Activated CD8-positive, alpha-beta memory T cell treated with anti-CD3 and anti-CD28 coated beads, Interleukin-2, amount 50 U/mL, for 24 hours (primary cell): ENCODE data around the gene USP22.
"Not testable (repeated sequence)": the region's sequence is repeated elsewhere in the genome, so short reads cannot be mapped to it uniquely, and the experiment has no call there.

Experiments used
- DNase-seq: peaks from one replicate; pipeline ENCODE4 v3.0.0-alpha.2; 2020; ENCODE audit errors: extremely low read depth

The USP22 gene

DNA sequence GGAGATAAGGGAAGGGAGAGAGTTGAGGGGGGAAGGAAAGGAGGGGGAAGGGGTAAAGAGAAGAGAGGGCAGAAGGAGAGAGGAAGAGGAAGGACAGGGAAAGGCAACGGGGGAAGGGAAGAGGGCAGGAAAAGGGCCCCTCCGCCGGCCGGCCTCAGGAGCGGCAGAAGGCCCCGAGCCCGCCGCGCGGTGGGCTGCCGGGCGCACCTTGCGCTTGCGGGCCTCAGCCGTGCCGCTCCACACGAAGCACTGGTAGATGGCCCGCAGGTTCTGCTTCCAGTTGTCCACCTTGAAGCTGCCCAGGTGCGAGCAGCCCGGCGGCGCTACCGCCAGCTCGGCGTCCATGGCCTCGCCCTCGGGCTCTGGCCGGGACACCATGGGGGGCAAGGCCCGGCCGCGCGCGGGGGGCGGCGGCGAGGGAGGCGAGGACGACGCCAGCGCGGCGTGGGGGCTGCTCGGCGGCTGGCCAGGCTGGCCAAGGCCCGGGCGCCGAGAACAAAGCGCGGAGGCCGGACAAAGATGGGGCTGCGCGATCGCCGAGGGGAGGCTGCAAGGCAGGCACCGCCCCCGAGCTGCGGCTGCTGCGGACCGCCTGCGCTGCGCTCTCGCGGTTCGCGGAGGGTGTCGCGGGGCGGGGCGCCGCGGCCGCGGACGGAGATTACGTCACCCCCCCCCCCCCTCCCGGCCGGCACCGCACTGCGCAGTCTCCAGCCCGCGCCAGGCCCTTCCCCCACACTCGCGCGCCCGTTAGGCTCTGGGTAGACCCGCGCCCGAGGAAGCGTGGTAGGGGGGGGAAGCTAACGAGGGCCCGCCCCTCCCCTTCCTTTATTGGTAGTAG lies at the start of gene USP22:
TSS of gene USP22 (minus strand) at position 554 of the 838 bp plus-strand sequence. CDS start at position 378, 176 bp downstream.
- no peak for DNase-seq

DNA sequence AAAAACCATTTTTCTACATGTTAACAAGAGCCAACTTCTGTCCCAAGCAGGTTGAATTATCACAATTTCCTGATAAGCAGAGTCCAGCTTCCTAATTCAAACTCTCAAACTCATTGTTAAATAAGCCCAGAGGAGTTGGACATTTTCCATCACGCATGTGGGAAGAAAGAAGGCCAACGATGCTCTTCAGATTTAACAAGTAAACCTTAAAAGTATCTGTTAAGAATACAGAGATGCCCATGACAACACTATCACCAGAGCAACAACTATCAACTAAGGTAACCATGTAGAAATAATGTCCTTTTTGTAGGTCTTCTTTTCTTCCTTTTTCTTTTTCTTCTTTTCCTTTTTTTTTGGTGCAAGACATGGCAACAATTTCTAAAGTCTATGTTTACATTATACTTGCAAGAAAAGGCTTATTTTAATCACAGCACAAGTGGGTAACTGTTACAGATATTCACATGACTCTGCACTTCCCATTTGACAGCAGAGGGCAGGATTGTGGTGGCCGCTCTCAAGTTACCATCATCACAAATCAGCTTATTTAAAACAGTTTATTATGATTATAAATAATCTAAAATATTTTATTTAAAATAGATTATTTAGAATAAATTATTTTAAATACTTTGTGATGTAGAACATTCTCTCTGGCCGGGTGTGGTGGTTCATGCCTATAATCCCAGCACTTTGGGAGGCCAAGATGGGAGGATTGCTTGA lies 48.2 kb upstream of the USP22 start:
- DNase-seq: no peak

DNA sequence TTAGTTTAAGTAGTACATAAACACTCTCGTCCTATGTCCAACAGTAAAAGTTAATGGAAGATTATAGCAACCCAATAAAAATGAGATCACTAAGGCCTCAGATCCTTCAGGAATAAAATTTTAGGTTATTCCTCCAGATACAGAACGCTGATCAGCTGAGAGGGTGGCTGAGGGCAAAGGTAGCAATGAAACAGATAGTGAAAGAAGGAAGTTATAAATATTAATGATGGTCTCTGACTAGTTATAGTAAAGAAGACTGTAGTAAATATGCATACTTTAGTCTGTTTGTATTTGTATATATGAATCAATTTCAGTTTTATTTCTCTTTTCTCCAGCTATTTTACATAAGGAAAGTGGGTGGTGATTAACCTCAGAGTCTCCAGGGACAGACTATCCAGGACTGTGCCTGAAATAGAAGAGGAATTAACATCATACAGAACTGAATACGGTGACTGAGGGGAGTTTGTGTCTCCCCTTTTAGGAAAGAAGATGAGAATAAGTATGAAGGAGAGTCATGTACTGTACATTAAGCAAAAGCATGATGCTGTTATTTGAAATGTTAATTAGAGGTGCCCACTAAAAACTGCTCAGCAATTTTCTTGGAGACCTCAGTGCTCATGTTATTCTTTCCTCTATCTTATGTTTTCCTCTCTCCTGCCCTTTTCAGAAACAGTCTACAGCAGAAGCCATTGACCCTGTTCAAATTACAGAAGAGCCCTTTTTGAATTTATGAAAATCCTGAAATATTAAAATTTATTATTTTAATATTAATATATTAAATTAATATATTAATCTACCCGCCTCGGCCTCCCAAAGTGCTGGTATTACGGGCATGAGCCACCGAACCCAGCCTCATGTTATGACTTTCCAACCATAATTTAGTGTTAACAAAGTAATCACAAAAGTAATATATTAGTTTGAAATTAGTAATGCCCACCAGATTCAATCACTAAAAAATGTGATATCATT lies 47.4 kb upstream of the USP22 start:
- DNase-seq: no peak

DNA sequence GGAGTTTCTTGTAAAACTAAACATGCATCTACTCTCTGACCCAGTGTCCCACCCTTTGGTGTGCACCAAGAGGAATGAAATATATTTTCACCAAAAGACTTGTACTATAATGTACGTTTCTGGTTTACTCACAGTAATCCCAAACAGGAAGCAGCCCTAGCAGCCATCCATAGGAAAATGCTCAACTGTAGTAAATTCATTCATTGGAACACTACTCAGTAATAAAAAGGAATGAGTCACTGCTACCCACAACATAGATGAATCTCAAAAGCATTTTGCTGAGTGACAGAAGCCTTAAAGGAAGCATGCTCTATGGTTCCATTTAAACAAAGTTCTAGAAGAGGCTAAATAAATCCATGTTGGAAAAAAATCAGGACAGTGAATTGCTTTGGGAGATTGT lies 46.3 kb upstream of the USP22 start:
- no peak for DNase-seq

DNA sequence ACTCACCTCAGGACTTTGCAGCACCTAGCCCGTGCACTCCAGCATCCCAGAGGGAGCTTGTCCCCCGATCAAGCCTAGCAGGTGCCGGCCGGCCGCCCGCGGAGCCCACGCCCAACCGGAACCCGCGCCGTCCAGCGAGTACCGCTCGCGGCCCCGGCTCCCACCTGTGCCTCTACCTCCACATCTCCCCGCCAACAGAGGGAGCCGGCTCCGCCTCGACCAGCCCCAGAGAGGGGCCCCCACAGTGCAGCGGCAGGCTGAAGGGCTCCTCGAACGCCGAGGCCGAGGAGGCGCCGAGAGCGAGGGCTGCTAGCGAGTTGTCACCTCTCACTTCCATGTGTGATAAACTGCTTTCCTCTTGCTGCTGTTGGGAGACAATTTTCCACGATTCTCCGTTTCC lies 42.9 kb upstream of the USP22 start:
- DNase-seq: no peak

DNA sequence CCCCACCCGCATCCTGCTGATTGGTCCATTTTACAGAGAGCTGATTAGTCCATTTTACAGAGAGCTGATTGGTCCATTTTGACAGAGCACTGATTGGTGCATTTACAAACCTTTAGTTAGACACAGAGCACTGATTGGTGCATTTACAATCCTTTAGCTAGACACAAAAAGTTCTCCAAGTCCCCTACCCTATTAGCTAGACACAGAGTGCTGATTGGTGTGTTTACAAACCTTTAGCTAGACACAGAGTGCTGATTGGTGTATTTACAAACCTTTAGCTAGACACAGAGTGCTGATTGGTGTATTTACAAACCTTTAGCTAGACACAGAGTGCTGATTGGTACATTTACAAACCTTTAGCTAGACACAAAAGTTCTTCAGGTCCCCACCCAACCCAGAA lies 42.5 kb upstream of the USP22 start:
- not testable (repeated sequence) for DNase-seq

DNA sequence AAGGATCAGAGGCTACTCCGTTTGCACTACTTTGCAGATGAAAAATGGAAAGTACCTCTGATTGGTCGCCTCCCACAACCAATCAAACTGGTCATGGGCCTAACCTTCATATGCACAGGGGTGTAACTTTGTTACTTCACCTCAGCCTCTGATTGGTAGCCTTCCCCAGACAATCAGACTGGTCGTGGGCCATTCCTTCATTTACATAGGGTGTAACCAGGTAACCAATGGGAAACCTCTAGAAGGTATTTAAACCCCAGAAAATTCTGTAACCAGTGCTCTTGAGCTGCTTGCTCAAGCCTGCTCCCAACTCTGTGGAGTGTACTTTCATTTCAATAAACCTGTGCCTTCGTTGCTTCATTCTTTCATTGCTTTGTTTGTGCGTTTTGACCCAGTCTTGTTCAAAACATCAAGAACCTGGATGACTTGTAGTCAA lies 39.2 kb upstream of the USP22 start:
- no peak for DNase-seq

DNA sequence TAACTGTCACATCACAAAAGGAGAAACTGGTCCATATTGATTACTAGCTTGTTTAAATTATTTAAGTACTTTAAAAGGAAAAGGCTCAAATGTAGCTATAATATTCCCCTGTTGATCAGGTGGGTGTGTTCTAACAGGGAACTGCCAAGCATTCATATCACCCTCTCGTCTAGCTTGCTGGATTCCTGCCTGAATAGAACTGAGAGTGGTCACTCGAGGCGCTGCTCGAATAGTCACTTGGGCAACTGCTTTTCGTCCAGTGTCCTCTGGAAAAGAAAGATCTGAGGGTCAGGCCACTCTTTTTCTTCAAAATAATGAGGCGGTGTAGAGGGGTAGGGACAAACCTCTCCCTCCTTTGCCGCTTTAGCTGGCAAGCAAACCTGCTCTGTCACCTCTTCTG lies 36.4 kb upstream of the USP22 start:
- no peak for DNase-seq

DNA sequence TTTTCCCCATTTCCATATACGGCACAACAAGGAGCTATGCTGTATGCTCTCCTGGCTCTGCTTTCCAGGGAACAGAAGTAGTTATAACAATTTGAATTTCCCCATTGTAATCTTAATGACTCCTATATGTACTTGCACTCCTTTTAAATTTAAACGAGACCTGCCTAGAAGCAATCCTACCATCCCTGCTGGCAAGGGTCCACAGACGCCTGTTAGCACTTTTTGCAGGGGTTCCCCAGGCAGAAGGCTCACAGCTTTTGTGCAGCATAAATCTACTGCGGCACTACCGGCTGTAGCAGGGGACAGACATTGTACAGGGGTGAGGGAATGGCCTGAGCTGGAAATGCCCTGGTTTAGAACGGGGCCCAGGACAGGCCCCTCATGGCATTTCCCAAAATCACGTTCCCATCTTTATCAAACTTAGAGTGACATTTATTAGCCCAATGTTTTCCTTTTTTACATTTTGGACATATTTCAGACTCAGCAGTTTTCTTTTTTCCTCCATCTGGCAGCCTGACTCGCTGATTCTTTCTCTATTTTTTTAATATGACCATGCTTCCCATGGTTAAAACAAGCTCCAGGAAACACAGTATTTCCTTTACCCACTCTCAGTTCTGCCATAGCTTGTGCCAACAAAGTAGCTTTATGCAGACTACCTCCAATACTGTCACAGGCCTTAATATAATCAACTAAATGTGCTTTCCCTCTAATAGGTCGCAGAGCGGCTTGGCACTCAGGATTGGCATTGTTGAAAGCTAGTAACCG lies 35.4 kb upstream of the USP22 start:
- DNase-seq: no peak

DNA sequence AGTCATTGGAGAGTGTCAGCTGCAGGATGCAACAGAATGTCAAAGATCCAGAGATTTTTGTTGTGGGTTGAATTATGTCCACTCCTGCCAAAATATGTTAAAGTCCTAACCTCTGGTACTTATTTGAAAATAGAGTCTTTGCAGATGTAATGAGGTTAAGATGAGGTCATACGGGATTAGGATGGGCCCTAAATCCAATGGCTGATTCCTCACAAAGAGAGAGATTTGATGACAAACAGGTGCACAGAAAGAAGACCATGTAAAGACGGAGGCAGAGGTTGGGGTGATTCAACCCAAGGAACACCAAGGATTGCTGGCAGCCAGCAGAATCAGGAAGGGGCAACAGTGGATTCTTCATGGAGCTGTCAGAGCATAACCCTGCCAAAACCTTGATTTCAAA lies 34.5 kb upstream of the USP22 start:
- DNase-seq: no peak

DNA sequence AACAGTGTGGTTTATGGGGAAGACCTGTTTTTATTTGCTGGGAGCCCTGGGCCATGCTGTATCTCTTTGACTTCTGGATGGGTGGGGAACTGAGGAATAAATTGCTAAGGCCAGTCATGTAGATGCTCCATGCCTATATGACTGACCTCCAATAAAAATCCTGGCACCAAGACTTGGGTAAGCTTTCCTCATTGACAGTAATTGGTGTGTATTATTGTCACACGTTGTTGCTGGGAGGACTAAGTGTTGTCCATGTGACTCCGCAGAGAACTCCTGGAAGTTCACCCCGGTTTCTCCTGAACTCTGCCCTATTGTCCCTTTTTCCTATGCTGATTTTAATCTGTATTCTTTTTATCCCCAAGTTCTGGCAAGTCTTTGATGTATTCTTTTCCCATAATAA lies 33.4 kb upstream of the USP22 start:
- no peak for DNase-seq

DNA sequence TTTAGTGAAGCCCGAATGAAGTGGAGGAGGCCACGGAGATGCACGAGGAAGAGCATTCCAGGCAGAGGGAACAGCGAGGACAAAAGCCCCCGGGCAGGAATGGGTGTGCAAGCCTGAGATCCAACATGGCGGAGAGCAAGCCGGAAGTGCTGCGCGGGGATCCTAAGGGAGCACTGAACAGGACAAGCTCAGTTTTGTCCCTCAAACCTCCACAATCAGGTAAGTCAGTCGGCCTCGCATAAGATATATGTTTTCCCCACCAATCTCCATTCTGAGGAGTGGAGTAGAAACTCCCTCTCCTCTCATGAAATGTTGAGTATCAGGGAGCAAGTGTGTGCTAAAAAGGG lies 32.9 kb upstream of the USP22 start:
- DNase-seq: no peak

DNA sequence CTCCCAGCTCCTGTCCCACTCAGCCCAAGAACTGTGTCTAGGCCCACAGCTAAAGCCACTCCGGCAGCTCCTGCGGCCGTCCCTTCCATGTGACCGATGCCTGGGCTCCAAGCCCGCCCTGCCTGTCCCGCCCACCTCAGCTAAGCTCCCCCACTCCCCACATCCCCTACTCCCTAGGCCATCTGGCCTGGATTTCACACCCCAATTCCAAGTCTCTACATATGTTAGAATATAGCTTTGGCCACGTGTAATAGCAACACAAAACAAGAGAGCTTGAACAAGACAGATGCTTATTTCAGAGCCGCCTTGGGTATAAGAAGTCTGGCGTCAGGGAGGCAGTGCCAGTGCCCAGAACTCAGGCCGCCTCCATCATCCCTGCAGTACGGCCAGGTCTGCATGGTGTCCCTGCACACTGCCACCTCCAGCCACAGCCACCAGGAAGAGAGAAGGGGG lies 30.0 kb upstream of the USP22 start:
- no peak for DNase-seq

DNA sequence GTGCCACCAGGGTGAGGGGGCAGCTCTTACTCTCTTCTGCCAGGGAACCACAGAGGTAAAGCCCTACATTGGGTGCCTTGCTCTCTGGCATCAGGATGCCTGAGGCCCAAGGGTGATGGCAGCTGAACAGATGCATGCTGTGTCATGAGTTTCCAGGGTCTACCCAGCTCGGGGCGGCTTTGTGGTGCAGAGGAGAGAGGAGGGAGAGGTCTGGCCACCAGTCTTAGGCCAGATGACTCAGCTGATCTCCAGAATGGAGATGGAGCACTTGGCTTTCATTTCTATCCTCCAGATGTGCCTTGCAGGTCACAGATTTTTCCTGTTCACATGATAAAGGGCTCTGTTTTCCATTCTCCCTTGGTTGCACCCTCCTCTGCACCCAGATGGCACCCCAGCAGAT lies 23.6 kb upstream of the USP22 start:
- no peak for DNase-seq

DNA sequence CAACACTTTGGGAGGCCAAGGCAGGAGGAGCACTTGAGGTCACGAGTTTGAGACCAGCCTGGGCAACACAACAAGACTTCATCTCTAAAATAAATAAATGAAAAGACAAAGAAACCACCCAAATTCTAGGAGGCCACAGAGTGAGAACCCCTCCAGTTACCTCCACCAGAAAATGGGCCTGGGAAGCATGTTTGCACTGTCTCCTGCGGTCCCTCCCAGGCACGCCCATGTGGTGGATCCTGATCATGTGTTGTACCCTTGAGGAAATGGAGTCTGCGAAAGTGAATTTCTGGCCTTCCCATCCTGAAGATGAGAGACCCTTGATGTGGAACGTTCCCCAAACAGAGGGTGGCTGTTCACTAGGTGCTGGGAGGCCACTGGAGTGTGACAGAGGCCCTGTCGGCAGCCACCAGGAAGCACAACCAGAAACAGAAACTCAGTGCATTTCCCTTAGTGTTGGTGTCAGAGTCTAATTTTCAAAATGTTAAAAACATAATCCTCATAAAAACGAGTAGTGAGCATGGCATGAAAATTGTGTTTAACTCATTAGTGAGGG lies 19.2 kb upstream of the USP22 start:
- DNase-seq: no peak

DNA sequence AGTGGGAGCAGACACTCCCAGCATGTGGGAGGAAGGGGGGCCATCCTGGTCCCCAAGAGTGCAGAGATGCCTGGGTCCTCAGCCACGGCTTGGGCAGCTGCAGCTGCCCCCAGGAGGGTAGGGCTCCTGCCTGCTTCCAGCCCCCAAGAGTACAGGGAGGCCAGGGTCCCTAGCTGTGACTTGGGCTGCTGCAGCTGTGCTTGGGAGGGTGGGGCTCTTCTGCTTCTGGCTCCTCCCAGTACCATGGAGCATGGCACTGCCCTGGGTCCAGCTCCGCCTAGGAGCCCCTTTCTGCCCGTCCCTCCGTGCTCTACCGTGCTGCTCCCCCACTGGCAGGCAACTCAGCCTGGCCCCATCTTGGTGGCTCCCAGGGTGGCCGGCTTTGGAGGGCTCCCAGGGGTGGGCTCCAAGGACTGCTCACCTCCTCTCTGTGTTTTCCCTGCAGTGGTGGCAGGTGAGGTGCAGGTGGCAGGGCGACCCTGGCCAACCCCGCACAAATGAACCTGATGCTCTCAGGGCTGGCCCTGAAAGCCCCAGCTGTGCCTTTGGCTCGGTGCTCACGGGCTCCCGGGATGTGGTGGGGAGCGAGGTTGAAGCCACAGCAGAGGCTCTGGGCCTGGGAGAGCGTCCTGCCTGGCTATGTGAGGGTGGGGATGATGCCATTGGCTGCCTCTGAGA lies 18.5 kb upstream of the USP22 start:
- no peak for DNase-seq

DNA sequence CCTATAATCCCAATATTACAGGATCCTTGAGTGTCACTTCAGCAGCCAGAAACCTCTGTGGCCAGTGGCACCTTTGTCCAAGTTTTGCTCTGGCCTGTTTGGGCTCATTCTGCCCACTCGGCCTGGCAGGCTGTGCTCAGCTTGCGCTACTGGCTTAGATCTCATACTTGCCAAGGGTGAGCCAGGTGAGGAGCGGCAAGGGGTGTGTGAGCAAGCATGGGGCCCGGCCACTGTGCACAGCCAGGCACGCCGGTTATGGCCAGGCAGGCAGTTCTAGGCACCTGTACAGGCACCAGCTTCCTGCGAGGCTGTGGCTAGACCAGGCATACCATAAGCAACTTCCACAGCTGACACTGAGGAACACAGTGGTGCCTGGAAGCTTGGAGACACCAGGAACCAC lies 16.9 kb upstream of the USP22 start:
- no peak for DNase-seq

DNA sequence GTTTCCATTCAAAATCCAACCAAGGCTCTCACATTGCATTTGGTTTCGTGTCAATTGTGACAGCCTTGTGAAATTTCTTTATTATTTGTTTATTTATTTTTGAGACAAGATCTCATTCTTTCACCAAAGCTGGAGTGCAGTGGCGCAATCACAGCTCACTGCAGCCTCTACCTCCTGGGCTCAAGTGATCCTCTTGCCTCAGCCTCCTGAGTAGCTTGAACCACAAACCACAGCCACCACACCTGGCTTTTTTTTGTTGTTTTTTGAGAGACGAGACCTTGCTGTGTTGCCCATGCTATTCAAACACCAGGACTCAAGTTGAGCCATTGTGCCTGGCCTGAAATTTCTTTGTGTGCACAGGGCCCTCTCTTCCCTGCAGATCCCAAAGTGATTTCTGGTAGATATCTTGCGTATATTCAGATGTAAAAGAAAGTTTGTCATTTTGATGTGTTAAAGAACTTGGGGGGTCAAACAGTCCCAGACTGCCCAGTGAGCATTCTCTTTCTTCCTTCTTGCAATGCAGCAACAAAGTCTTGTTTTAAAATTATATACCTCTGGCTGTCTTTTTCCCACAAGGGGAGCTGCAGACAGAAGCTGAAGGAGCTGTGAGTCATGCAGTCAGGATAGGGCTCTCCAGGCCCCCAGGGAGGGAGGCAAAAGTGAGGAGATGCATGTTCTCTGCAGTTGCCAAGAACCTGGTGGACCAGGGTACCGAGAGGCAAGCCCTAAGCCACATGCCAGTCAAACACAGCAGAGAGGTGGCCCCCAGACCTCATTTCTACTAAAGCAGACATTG lies 15.5 kb upstream of the USP22 start:
- DNase-seq: no peak

DNA sequence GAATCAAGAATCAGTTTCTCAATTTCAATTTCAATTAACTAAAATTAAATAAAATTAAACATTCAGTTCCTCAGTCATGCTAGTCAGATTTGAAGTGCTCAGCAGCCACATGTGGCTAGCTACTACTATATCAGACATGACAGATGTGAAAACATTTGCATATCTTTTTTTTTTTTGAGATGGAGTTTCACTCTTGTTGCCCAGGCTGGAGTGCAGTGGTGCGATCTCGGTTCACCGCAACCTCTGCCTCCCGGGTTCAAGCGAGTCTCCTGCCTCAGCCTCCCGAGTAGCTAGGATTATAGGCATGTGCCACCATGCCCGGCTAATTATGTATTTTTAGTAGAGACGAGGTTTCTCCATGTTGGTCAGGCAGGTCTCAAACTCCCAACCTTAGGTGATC lies 10.2 kb upstream of the USP22 start:
- DNase-seq: not testable (repeated sequence)

DNA sequence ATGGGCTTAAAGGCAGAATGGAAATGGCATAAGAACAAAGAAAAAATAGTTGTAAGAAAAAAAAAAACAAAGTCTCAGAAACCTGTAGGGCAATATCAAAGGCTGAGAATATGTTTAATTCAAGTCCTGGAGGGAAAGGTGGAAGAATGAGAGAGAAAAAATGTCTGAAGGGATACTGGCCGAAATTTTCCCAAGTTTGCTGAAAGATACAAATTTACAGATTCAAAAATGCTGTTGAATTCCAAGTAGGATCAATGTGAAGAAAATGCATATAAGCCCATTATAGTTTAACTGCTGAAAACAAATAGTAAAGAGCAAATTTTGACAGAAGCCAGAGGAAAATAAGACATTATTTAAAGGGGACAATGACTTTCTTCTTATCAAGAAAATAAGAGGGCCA lies 6.6 kb upstream of the USP22 start:
- DNase-seq: no peak
